Hepatocyte (in vitro differentiated cells): ENCODE results near the gene RPS17. TPM values are rescaled to one million over a fixed set of nuclear protein-coding genes. Genes with fewer than 3 reads are reported as not detected.

Experiments
- DNase-seq: peaks from one replicate; pipeline ENCODE4 v3.0.0-alpha.2; 2016; ENCODE audit warnings: low spot score
- H2AFZ ChIP-seq: fragments of 200-600 bp; sonication (generic); 2 replicates; pipeline ENCODE4 v1.6.0; 2016; ENCODE audit warnings: antibody characterized with exemption, mild to moderate bottlenecking
- H3K27ac ChIP-seq: fragments of 200-600 bp; sonication (generic); 2 replicates; pipeline ENCODE4 v1.5.1; 2016; ENCODE audit warnings: mild to moderate bottlenecking
- H3K27me3 ChIP-seq: fragments of 200-600 bp; sonication (generic); 2 replicates; pipeline ENCODE4 v1.6.1; 2016
- H3K36me3 ChIP-seq: fragments of 200-600 bp; sonication (generic); replicated peaks from 2 replicates; pipeline ENCODE4 v1.5.1; 2016; ENCODE audit warnings: low read depth; ENCODE audit not compliant: insufficient read depth
- H3K4me1 ChIP-seq: fragments of 200-600 bp; sonication (generic); 2 replicates; pipeline ENCODE4 v1.5.1; 2016; ENCODE audit warnings: mild to moderate bottlenecking, moderate library complexity; ENCODE audit not compliant: insufficient read depth
- H3K4me2 ChIP-seq: fragments of 200-600 bp; sonication (generic); 2 replicates; pipeline ENCODE4 v1.6.0; 2016
- H3K4me3 ChIP-seq: fragments of 200-600 bp; sonication (generic); 2 replicates; pipeline ENCODE4 v1.5.1; 2016; ENCODE audit warnings: mild to moderate bottlenecking
- H3K79me2 ChIP-seq: fragments of 200-600 bp; sonication (generic); 2 replicates; pipeline ENCODE4 v1.6.0; 2017; ENCODE audit warnings: mild to moderate bottlenecking
- H3K9me2 ChIP-seq: fragments of 200-600 bp; sonication (generic); replicated peaks from 2 replicates; pipeline ENCODE4 v1.6.0; 2017; ENCODE audit warnings: mild to moderate bottlenecking; ENCODE audit not compliant: insufficient read depth
- H3K9me3 ChIP-seq: fragments of 200-600 bp; sonication (generic); 2 replicates; pipeline ENCODE4 v1.5.1; 2016; ENCODE audit warnings: low read depth, mild to moderate bottlenecking
- H4K20me1 ChIP-seq: fragments of 200-600 bp; sonication (generic); 2 replicates; pipeline ENCODE4 v1.6.0; 2016; ENCODE audit warnings: mild to moderate bottlenecking; ENCODE audit not compliant: insufficient read depth, poor library complexity, severe bottlenecking
- EZH2 ChIP-seq: fragments of 200-600 bp; sonication (generic); IDR thresholded peaks from 2 replicates; pipeline ENCODE4 v1.6.1; 2016; ENCODE audit warnings: antibody characterized with exemption, mild to moderate bottlenecking, borderline replicate concordance
- EZH2phosphoT487 ChIP-seq: fragments of 200-600 bp; sonication (generic); IDR thresholded peaks from one replicate; pipeline ENCODE4 v1.6.1; 2018; ENCODE audit warnings: antibody characterized with exemption, mild to moderate bottlenecking, low read depth, moderate library complexity; ENCODE audit not compliant: unreplicated experiment, severe bottlenecking
- WGBS: methylation state at CpG from one replicate; pipeline ENCODE4 v1.1.6; 2016; ENCODE audit warnings: low lambda C conversion rate; ENCODE audit errors: missing lambda C conversion rate; 5-methylcytosine and 5-hydroxymethylcytosine counted together
- polyA plus RNA-seq: library from polyadenylated mRNA; unstranded; fragments of >200 nt; fragmentation: Nextera tagmentation; extraction: Ambion mirVana; gene quantifications from 2 replicates; pipeline ENCODE4 v1.2.1, GENCODE V29; 2016
- total RNA-seq: library from RNA; depleted of rRNA; stranded (reverse); fragments of >200 nt; gene quantifications from 2 replicates; pipeline ENCODE4 v1.2.3, GENCODE V29; 2014
- TF ChIP-seq, protein P1 (sequence below): fragments of 200-600 bp; sonication (generic); IDR thresholded peaks from 2 replicates; pipeline ENCODE4 v1.5.1; 2016; ENCODE audit warnings: antibody characterized with exemption, mild to moderate bottlenecking; ENCODE audit not compliant: poor library complexity

RPS17 gene
- total and polyA plus RNA-seq, 2 experiments from 2014 or later = 453 to 2,046 TPM

DNA sequence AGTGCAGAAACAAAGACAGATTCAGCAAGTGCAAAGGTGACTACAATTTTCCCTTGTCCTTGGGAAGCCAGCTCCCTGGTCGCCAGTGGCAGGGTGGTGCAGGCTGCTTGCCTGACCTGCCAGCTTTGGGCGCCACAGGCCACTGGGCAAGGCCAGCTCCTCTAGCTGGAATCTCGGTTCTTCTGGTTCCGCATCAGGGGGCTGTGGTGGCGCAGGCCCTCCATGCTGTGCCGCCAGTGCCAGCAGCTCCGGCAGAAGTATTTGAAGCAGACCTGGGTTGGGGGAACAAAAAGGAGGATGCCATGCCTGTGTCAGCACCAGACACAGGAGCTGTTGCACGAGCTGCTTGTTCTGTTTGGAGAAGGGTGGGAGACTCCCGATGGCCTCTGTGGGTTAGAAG lies 4.2 kb upstream of the RPS17 start:
- Histone ChIP-seq H3K4me2 (no peak overlapping the region), H2AFZ (no peak overlapping the region), H3K4me3 (no peak overlapping the region), H3K9me3 (no peaks in the 10 kb centered on the region), H4K20me1 (peaks cover 4% of the 10 kb centered on the region), H3K27ac (no peak overlapping the region), H3K9me2 (no peaks in the 10 kb centered on the region), H3K36me3 (no peaks in the 10 kb centered on the region), H3K79me2 (peaks cover 13% of the 10 kb centered on the region), H3K4me1 (peaks cover 8% of the 10 kb centered on the region), H3K27me3 (no peaks in the 10 kb centered on the region)
- TF ChIP-seq EZH2 = no peak
- no peak for TF ChIP-seq EZH2phosphoT487
- TF ChIP-seq, protein P1, sequence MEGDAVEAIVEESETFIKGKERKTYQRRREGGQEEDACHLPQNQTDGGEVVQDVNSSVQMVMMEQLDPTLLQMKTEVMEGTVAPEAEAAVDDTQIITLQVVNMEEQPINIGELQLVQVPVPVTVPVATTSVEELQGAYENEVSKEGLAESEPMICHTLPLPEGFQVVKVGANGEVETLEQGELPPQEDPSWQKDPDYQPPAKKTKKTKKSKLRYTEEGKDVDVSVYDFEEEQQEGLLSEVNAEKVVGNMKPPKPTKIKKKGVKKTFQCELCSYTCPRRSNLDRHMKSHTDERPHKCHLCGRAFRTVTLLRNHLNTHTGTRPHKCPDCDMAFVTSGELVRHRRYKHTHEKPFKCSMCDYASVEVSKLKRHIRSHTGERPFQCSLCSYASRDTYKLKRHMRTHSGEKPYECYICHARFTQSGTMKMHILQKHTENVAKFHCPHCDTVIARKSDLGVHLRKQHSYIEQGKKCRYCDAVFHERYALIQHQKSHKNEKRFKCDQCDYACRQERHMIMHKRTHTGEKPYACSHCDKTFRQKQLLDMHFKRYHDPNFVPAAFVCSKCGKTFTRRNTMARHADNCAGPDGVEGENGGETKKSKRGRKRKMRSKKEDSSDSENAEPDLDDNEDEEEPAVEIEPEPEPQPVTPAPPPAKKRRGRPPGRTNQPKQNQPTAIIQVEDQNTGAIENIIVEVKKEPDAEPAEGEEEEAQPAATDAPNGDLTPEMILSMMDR = no peak
- DNase-seq = no peak
- 91% methylated on average over 9 of the region's 9 CpGs for WGBS

DNA sequence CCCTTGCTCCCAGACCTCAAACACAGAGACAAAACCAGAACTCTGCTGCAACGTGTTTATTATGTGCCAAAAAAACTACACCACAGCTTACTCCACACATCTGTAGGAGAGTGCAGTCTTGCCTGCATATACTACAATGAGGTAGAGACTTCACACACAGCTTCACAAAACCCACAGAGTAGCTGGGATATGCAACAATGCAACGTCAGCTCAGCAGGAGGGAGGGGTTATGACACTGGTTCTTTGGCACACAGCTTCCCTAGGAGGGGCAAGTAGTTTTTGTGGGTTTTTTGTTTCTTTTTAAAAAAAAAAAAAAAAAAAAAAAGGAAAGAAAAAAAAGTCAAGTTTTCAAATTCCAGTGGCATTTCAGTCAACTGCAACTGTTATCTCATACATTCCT lies 2.9 kb upstream of the RPS17 start:
- Histone ChIP-seq H3K27me3 (no peaks in the 10 kb centered on the region), H3K9me3 (no peaks in the 10 kb centered on the region), H3K4me3 (no peak overlapping the region), H3K4me2 (no peak overlapping the region), H4K20me1 (peaks cover 16% of the 10 kb centered on the region), H3K4me1 (peaks cover 14% of the 10 kb centered on the region), H3K27ac (no peak overlapping the region), H3K9me2 (no peaks in the 10 kb centered on the region), H3K36me3 (no peaks in the 10 kb centered on the region), H3K79me2 (peaks cover 26% of the 10 kb centered on the region), H2AFZ (no peak overlapping the region)
- no peak for TF ChIP-seq EZH2phosphoT487
- TF ChIP-seq, protein P1 = no peak
- TF ChIP-seq EZH2 = no peak
- no peak for DNase-seq
- WGBS = 31% methylated on average over 2 of the region's 2 CpGs

DNA sequence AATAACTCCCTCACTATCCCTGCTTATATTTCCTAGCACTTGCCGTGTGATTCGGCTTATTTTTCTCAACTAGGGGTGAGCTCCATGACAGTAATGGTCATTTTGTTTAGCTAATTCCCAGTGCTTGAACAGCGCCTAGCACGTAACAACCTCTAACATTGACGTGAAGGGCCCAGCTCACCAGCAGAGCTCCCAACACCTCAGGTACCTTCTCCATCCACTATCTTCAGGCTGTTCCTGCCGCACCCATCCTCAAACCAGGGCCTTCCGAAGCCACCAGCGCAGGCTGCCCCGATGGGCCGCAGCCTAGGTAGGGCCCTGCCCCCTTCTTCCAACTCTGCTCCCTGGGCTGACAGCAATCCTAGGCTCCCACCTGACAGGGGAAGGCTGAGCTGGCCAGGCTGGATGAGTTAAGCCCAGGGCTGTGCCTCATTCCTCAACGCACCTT lies 751 bp upstream of the RPS17 start:
- Histone ChIP-seq H3K27me3 (no peaks in the 10 kb centered on the region), H3K4me2 (peak overlapping the region; percentile 84), H3K36me3 (no peaks in the 10 kb centered on the region), H3K9me2 (no peaks in the 10 kb centered on the region), H3K27ac (peak overlapping the region; percentile 96), H3K4me1 (peaks cover 14% of the 10 kb centered on the region), H3K4me3 (peak overlapping the region; percentile 60), H2AFZ (peak overlapping the region; percentile 73), H4K20me1 (peaks cover 37% of the 10 kb centered on the region), H3K79me2 (peaks cover 34% of the 10 kb centered on the region), H3K9me3 (no peaks in the 10 kb centered on the region)
- WGBS = 19% methylated on average over 11 of the region's 11 CpGs
- DNase-seq = peak; percentile 56
- TF ChIP-seq EZH2 (no peak), EZH2phosphoT487 (no peak)
- TF ChIP-seq, protein P1 = no peak

DNA sequence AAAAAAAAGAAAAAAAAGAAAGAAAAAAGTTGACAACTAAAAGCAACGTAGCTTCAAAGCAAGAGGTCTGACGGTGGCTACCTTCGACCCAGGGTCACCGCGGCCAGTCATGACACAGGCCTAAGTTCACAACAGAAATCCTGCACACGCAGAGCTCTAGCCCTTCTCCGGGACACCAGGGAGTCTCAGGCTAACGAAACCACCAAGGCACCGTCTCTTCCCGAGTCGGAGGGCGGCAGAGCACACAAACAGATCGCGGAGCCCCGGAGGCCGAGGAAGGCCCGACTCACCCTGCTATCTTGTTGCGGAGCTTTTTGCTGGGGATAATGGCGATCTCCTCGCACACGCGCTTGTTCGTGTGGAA lies 584 bp downstream of the RPS17 start:
- Histone ChIP-seq H4K20me1 (peaks cover 37% of the 10 kb centered on the region), H3K27me3 (no peaks in the 10 kb centered on the region), H3K79me2 (peaks cover 34% of the 10 kb centered on the region), H3K4me1 (peaks cover 14% of the 10 kb centered on the region), H3K9me3 (no peaks in the 10 kb centered on the region), H3K4me2 (peak overlapping the region; percentile 83), H3K4me3 (peak overlapping the region; percentile 94), H3K36me3 (peaks cover under 1% of the 10 kb centered on the region), H2AFZ (peak overlapping the region; percentile 63), H3K9me2 (no peaks in the 10 kb centered on the region), H3K27ac (peak overlapping the region; percentile 91)
- TF ChIP-seq EZH2phosphoT487 (no peak), EZH2 (no peak)
- TF ChIP-seq, protein P1 = no peak
- DNase-seq = peak; percentile 30
- WGBS = 2% methylated on average over 21 of the region's 23 CpGs
